Endodermal cell (in vitro differentiated cells): ENCODE results near the gene MAP3K4. TPM values are rescaled to one million over a fixed set of nuclear protein-coding genes. Genes with fewer than 3 reads are reported as not detected.

ENCODE experiments used
- DNase-seq: peaks from one replicate; pipeline ENCODE4 v3.0.0-alpha.2; 2017
- H3K27ac ChIP-seq: 2 replicates; pipeline ENCODE4 v1.5.1; 2013; ENCODE audit warnings: mild to moderate bottlenecking, low read depth, low read length, moderate library complexity
- H3K27me3 ChIP-seq: 2 replicates; pipeline ENCODE4 v1.6.1; 2013; ENCODE audit warnings: mild to moderate bottlenecking, low read length, moderate library complexity; ENCODE audit not compliant: insufficient read depth, control insufficient read depth, poor library complexity, severe bottlenecking
- H3K36me3 ChIP-seq: 2 replicates; pipeline ENCODE4 v1.7.0; 2013; ENCODE audit warnings: mild to moderate bottlenecking, low read length, moderate library complexity; ENCODE audit not compliant: control insufficient read depth, insufficient read depth
- H3K4me1 ChIP-seq: one replicate; pipeline ENCODE4 v1.7.0; 2013; ENCODE audit warnings: low read length; ENCODE audit not compliant: control insufficient read depth, insufficient read depth
- H3K4me3 ChIP-seq: 2 replicates; pipeline ENCODE4 v1.5.1; 2013; ENCODE audit warnings: mild to moderate bottlenecking, low read length, moderate library complexity
- H3K9ac ChIP-seq: 2 replicates; pipeline ENCODE4 v1.6.1; 2013; ENCODE audit warnings: mild to moderate bottlenecking, low read length, moderate library complexity; ENCODE audit not compliant: poor library complexity, severe bottlenecking; ENCODE audit errors: extremely low read depth
- H3K9me3 ChIP-seq: 2 replicates; pipeline ENCODE4 v1.6.1; 2013; ENCODE audit warnings: mild to moderate bottlenecking, low read length, moderate library complexity; ENCODE audit not compliant: control insufficient read depth
- H3K27ac Mint-ChIP-seq: 2 replicates; pipeline ENCODE4 v1.8.0; 2020; ENCODE audit warnings: mixed read lengths
- H3K27me3 Mint-ChIP-seq: 2 replicates; pipeline ENCODE4 v1.8.0; 2021; ENCODE audit warnings: mild to moderate bottlenecking, mixed read lengths; ENCODE audit not compliant: insufficient read depth
- H3K36me3 Mint-ChIP-seq: 2 replicates; pipeline ENCODE4 v1.8.0; 2020; ENCODE audit warnings: low read depth, mixed read lengths
- H3K4me1 Mint-ChIP-seq: 2 replicates; pipeline ENCODE4 v1.8.0; 2020; ENCODE audit warnings: mixed read lengths
- H3K4me3 Mint-ChIP-seq: 2 replicates; pipeline ENCODE4 v1.8.0; 2020; ENCODE audit warnings: mild to moderate bottlenecking, moderate library complexity, mixed read lengths
- H3K9me3 Mint-ChIP-seq: 2 replicates; pipeline ENCODE4 v1.8.0; 2020; ENCODE audit warnings: mild to moderate bottlenecking, mixed read lengths
- WGBS, 2 experiments: methylation state at CpG; one replicate each; pipeline versions ENCODE4 v1.1.5 to v1.1.7; 2013; ENCODE audit warnings: missing lambda C conversion rate in 2 of 2, mixed read lengths in 1 of 2; ENCODE audit not compliant: insufficient coverage in 1 of 2, insufficient read length in 1 of 2; 5-methylcytosine and 5-hydroxymethylcytosine counted together
- total RNA-seq, 2 donors: library from RNA; stranded (reverse); fragmentation: NEBNext Ultra II Directional in 1 of 2; extraction: Animal tissue kit (Norgen Biotek cat#: 25700) in 1 of 2; gene quantifications; 2 replicates in 1 of 2; 3 replicates in 1 of 2; pipeline ENCODE4 v1.2.1, GENCODE V29; 2021
- TF ChIP-seq, protein P1 (sequence below): fragments of 200-600 bp; sonication (generic); conservative IDR thresholded peaks from 2 replicates; pipeline ENCODE4 v1.5.0; 2021; ENCODE audit warnings: antibody characterized with exemption, mild to moderate bottlenecking

Gene MAP3K4
- total RNA-seq, 2 donors from 2014 or later = 82.8 to 105 TPM

- Mint-ChIP-seq H3K27me3 (no peaks in the 10 kb centered on the region), H3K9me3 (peaks cover 8% of the 10 kb centered on the region), H3K4me1 (peaks cover 9% of the 10 kb centered on the region), H3K36me3 (peaks cover 31% of the 10 kb centered on the region), H3K4me3 (no peak overlapping the region), H3K27ac (peak overlapping the region; percentile 47)
- Histone ChIP-seq H3K27me3 (no peaks in the 10 kb centered on the region), H3K9me3 (peaks cover 17% of the 10 kb centered on the region), H3K4me3 (no peak overlapping the region), H3K9ac (no peak overlapping the region), H3K27ac (no peak overlapping the region), H3K4me1 (peaks cover 5% of the 10 kb centered on the region), H3K36me3 (peaks cover 13% of the 10 kb centered on the region)
- TF ChIP-seq, protein P1, sequence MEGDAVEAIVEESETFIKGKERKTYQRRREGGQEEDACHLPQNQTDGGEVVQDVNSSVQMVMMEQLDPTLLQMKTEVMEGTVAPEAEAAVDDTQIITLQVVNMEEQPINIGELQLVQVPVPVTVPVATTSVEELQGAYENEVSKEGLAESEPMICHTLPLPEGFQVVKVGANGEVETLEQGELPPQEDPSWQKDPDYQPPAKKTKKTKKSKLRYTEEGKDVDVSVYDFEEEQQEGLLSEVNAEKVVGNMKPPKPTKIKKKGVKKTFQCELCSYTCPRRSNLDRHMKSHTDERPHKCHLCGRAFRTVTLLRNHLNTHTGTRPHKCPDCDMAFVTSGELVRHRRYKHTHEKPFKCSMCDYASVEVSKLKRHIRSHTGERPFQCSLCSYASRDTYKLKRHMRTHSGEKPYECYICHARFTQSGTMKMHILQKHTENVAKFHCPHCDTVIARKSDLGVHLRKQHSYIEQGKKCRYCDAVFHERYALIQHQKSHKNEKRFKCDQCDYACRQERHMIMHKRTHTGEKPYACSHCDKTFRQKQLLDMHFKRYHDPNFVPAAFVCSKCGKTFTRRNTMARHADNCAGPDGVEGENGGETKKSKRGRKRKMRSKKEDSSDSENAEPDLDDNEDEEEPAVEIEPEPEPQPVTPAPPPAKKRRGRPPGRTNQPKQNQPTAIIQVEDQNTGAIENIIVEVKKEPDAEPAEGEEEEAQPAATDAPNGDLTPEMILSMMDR = no peak
- 92% methylated on average over 1 of the region's 1 CpG; no CpG with 5 or more reads in 1 of the 2 experiments for whole genome bisulfite sequencing, 2 experiments
- DNase-seq = no peak
These were observed 73.3 kb downstream of the MAP3K4 start for GRCh38 chr6:161064915-161065314.

- TF ChIP-seq, protein P1 = no peak
- 93 to 100% methylated on average over 2 to 3 of the region's 3 CpGs for WGBS, 2 experiments
- Histone ChIP-seq H3K27ac (no peak overlapping the region), H3K4me3 (no peak overlapping the region), H3K27me3 (no peaks in the 10 kb centered on the region), H3K9me3 (peaks cover 9% of the 10 kb centered on the region), H3K4me1 (peaks cover 5% of the 10 kb centered on the region), H3K36me3 (peaks cover 21% of the 10 kb centered on the region), H3K9ac (no peak overlapping the region)
- Mint-ChIP-seq H3K27me3 (no peaks in the 10 kb centered on the region), H3K4me3 (no peak overlapping the region), H3K4me1 (peaks cover 9% of the 10 kb centered on the region), H3K9me3 (peaks cover 6% of the 10 kb centered on the region), H3K27ac (no peak overlapping the region), H3K36me3 (peaks cover 29% of the 10 kb centered on the region)
- no peak for DNase-seq
These were observed 74.9 kb downstream of the MAP3K4 start for GRCh38 chr6:161066511-161066910.

GRCh38 chr6:161067749-161068148, 76.2 kb downstream of the MAP3K4 start:
- peaks cover 30% of the 10 kb centered on the region for H3K36me3 Mint-ChIP-seq
- 83 to 91% methylated on average over 1 to 3 of the region's 3 CpGs for WGBS, 2 experiments
- no peak overlapping the region for H3K4me3 Mint-ChIP-seq
- peaks cover 9% of the 10 kb centered on the region for H3K4me1 Mint-ChIP-seq
- TF ChIP-seq, protein P1 = no peak
- Histone ChIP-seq H3K4me3 (peak overlapping the region; percentile 49), H3K27ac (no peak overlapping the region), H3K27me3 (no peaks in the 10 kb centered on the region), H3K9ac (no peak overlapping the region), H3K9me3 (peaks cover 8% of the 10 kb centered on the region), H3K4me1 (peaks cover 5% of the 10 kb centered on the region), H3K36me3 (peaks cover 32% of the 10 kb centered on the region)
- DNase-seq = no peak
- H3K27me3 Mint-ChIP-seq = no peaks in the 10 kb centered on the region
- peaks cover 5% of the 10 kb centered on the region for H3K9me3 Mint-ChIP-seq
- H3K27ac Mint-ChIP-seq = no peak overlapping the region
